Upper lobe of left lung (tissue), 6 donors: Measurements from ENCODE around the gene EIF5B. TPM values are rescaled to one million over a fixed set of nuclear protein-coding genes. Genes with fewer than 3 reads are reported as not detected.
"Not testable (repeated sequence)": the region's sequence is repeated elsewhere in the genome, so short reads cannot be mapped to it uniquely, and the experiment has no call there.

ENCODE experiments used
- ATAC-seq, 2 donors: fragments of 200-7000 bp; cut with Tn5 transposase; one replicate each; pipeline ENCODE4 v1.9.1; 2022; ENCODE audit warnings: mild to moderate bottlenecking in 2 of 2, moderate library complexity in 2 of 2; ENCODE audit not compliant: low FRiP score in 2 of 2
- DNase-seq, 2 donors: peaks; one replicate each; pipeline ENCODE4 v3.0.0-alpha.2; 2019 to 2020
- H3K27ac ChIP-seq, 4 donors: fragments of 200-600 bp; sonication (generic); one replicate each; pipeline ENCODE4 v1.5.1; 2016 to 2019
- H3K27me3 ChIP-seq, 4 donors: fragments of 200-600 bp; sonication (generic); one replicate each; pipeline ENCODE4 v1.5.1; 2017 to 2019
- H3K36me3 ChIP-seq, 4 donors: fragments of 200-600 bp; sonication (generic); one replicate each; pipeline ENCODE4 v1.5.1; 2016 to 2019
- H3K4me1 ChIP-seq, 4 donors: fragments of 200-600 bp; sonication (generic); one replicate each; pipeline ENCODE4 v1.5.1; 2018 to 2019
- H3K4me3 ChIP-seq, 4 donors: fragments of 200-600 bp; sonication (generic); one replicate each; pipeline ENCODE4 v1.5.1; 2017 to 2019; ENCODE audit warnings: mild to moderate bottlenecking in 2 of 4, moderate library complexity in 1 of 4
- H3K9me3 ChIP-seq, 4 donors: fragments of 200-600 bp; sonication (generic); one replicate each; pipeline ENCODE4 v1.5.1; 2018 to 2019
- CTCF ChIP-seq, 6 experiments: fragments of 450-650 bp in 4 of 6; fragments of 200-600 bp in 2 of 6; sonication (generic) in 2 of 6; IDR thresholded peaks; one replicate each; pipeline ENCODE4 v1.5.1; 2016 to 2019; ENCODE audit warnings: antibody characterized with exemption in 6 of 6
- EP300 ChIP-seq, 4 donors: sonication (generic); formaldehyde crosslinking; IDR thresholded peaks; one replicate each; pipeline ENCODE4 v1.5.1; 2017; ENCODE audit warnings: antibody characterized with exemption in 4 of 4, control low read depth in 2 of 4
- POLR2A ChIP-seq, 4 donors: fragments of 450-650 bp; IDR thresholded peaks; one replicate each; pipeline ENCODE4 v1.5.1; 2016 to 2017; ENCODE audit warnings: antibody characterized with exemption in 4 of 4, mild to moderate bottlenecking in 2 of 4
- POLR2AphosphoS5 ChIP-seq, 2 donors: sonication (generic); formaldehyde crosslinking; IDR thresholded peaks; one replicate each; pipeline ENCODE4 v1.5.1; 2017; ENCODE audit warnings: antibody characterized with exemption in 2 of 2
- WGBS, 2 donors: methylation state at CpG; one replicate each; pipeline ENCODE4 v1.1.5; 2017 to 2018; 5-methylcytosine and 5-hydroxymethylcytosine counted together
- total RNA-seq, 6 donors: library from RNA; depleted of rRNA in 4 of 6; stranded (reverse); fragments of >200 nt in 4 of 6; gene quantifications; one replicate each; pipeline versions ENCODE4 v1.1.0 to v1.2.1, GENCODE V29; 2016 to 2021
- donor health status: DM: no; HTN: no; CAD: no; lungs with moderate emphysema.
- donor health status: DM: no; HTN: yes; CAD: no; lungs with severe emphysema.

The EIF5B gene
- total RNA-seq, 6 donors from 2014 or later, result 19.9 to 39.0 (median 28.7) TPM

GRCh38 chr2:99338029-99338585, 918 bp downstream of the EIF5B start:
- H3K27me3 ChIP-seq, result no peaks in the 10 kb centered on the region
- WGBS, 2 donors, result 3 to 4% methylated on average over 17 of the region's 17 CpGs
- H3K9me3 ChIP-seq, result no peaks in the 10 kb centered on the region
- DNase-seq (no peak), ATAC-seq (no peak)
- peaks cover 30 to 45% (median 37%) of the 10 kb centered on the region in 4 donors for H3K4me1 ChIP-seq
- H3K36me3 ChIP-seq, result peaks cover 0 to under 1% (median 0%) of the 10 kb centered on the region in 4 donors
- peak overlapping the region; percentile 84 to 91 (median 88) for H3K27ac ChIP-seq
- H3K4me3 ChIP-seq, result peak overlapping the region; percentile 69 to 96 (median 78)
- TF ChIP-seq POLR2AphosphoS5 (IDR thresholded peaks at IDR 0.05) (no peak), CTCF (IDR thresholded peaks at IDR 0.05) (no peak), EP300 (IDR thresholded peaks at IDR 0.05) (no peak), POLR2A (IDR thresholded peaks at IDR 0.05) (no peak)

- 85 to 93% methylated on average over 8 of the region's 8 CpGs for WGBS, 2 donors
- DNase-seq, result no peak
Observed at GRCh38 chr2:99340669-99341236, 3.6 kb downstream of the EIF5B start.

GRCh38 chr2:99342536-99342935, 5.3 kb downstream of the EIF5B start:
- no peak for ATAC-seq
- WGBS, 2 donors, result 96 to 97% methylated on average over 2 of the region's 2 CpGs

More at GRCh38 chr2:99340669-99341236, 3.6 kb downstream of the EIF5B start:
- no peak for ATAC-seq
- Histone ChIP-seq H3K9me3 (no peaks in the 10 kb centered on the region), H3K27me3 (no peaks in the 10 kb centered on the region), H3K36me3 (no peaks in the 10 kb centered on the region), H3K27ac (no peak overlapping the region), H3K4me3 (no peak overlapping the region), H3K4me1 (peaks cover 13 to 22% (median 17%) of the 10 kb centered on the region in 4 donors)
- no peak for TF ChIP-seq POLR2AphosphoS5 (IDR thresholded peaks at IDR 0.05)
- TF ChIP-seq EP300 (IDR thresholded peaks at IDR 0.05), result no peak
- TF ChIP-seq POLR2A (IDR thresholded peaks at IDR 0.05), result no peak
- TF ChIP-seq CTCF (IDR thresholded peaks at IDR 0.05), result no peak

GRCh38 chr2:99345446-99345845, 8.3 kb downstream of the EIF5B start:
- not testable (repeated sequence) for H3K4me3 ChIP-seq, DNase-seq, H3K27me3 ChIP-seq, ATAC-seq, H3K36me3 ChIP-seq, H3K9me3 ChIP-seq, H3K27ac ChIP-seq
- 93 to 96% methylated on average over 7 of the region's 7 CpGs for WGBS, 2 donors
- H3K4me1 ChIP-seq, result peaks cover 0 to 20% (median 3%) of the 10 kb centered on the region in 4 donors

More at GRCh38 chr2:99342536-99342935, 5.3 kb downstream of the EIF5B start:
- DNase-seq, result no peak
- Histone ChIP-seq H3K27me3 (no peaks in the 10 kb centered on the region), H3K4me1 (peaks cover 13 to 22% (median 17%) of the 10 kb centered on the region in 4 donors), H3K9me3 (no peaks in the 10 kb centered on the region), H3K4me3 (no peak overlapping the region), H3K36me3 (no peaks in the 10 kb centered on the region), H3K27ac (no peak overlapping the region)
- TF ChIP-seq EP300 (IDR thresholded peaks at IDR 0.05), result no peak
- TF ChIP-seq CTCF (IDR thresholded peaks at IDR 0.05), result no peak
- TF ChIP-seq POLR2AphosphoS5 (IDR thresholded peaks at IDR 0.05), result no peak
- TF ChIP-seq POLR2A (IDR thresholded peaks at IDR 0.05), result no peak

GRCh38 chr2:99346218-99346617, 9.0 kb downstream of the EIF5B start:
- Histone ChIP-seq H3K4me1 (peaks cover 0 to 21% (median 3%) of the 10 kb centered on the region in 4 donors), H3K27ac (no peak overlapping the region), H3K36me3 (no peaks in the 10 kb centered on the region), H3K9me3 (no peaks in the 10 kb centered on the region), H3K4me3 (no peak overlapping the region), H3K27me3 (no peaks in the 10 kb centered on the region)
- DNase-seq (no peak), ATAC-seq (no peak)
- TF ChIP-seq CTCF (IDR thresholded peaks at IDR 0.05) (no peak), EP300 (IDR thresholded peaks at IDR 0.05) (no peak), POLR2A (IDR thresholded peaks at IDR 0.05) (no peak), POLR2AphosphoS5 (IDR thresholded peaks at IDR 0.05) (no peak)
